Activated T-cell treated with anti-CD3 and anti-CD28 coated beads for 1 hour (primary cell): ENCODE measurements around the gene FGD4.

Source experiments
- DNase-seq: peaks from one replicate; pipeline ENCODE4 v3.0.0-alpha.2; 2020; ENCODE audit warnings: low read depth

The FGD4 gene

GRCh38 chr12:32407795-32408194, 8.4 kb downstream of the FGD4 start:
- DNase-seq: no peak

- DNase-seq: no peak
Measured at GRCh38 chr12:32413412-32413811, 14.1 kb downstream of the FGD4 start.

GRCh38 chr12:32418221-32418620, 18.9 kb downstream of the FGD4 start:
- no peak for DNase-seq

GRCh38 chr12:32418903-32419519, 19.7 kb downstream of the FGD4 start:
- DNase-seq: no peak

GRCh38 chr12:32419520-32419960, 20.2 kb downstream of the FGD4 start:
- no peak for DNase-seq

GRCh38 chr12:32420356-32420755, 21.0 kb downstream of the FGD4 start:
- DNase-seq: no peak

GRCh38 chr12:32423559-32423958, 24.2 kb downstream of the FGD4 start:
- DNase-seq: no peak

GRCh38 chr12:32431025-32431424, 31.7 kb downstream of the FGD4 start:
- DNase-seq: no peak

- DNase-seq: no peak
Measured at GRCh38 chr12:32435921-32436705, 36.8 kb downstream of the FGD4 start.

GRCh38 chr12:32437095-32437515, 37.7 kb downstream of the FGD4 start:
- DNase-seq: no peak

GRCh38 chr12:32440120-32440865, 40.9 kb downstream of the FGD4 start:
- DNase-seq: no peak

GRCh38 chr12:32443491-32443890, 44.1 kb downstream of the FGD4 start:
- DNase-seq: no peak

- DNase-seq: no peak
Measured at GRCh38 chr12:32444895-32445294, 45.5 kb downstream of the FGD4 start.

- no peak for DNase-seq
Measured at GRCh38 chr12:32445356-32445755, 46.0 kb downstream of the FGD4 start.

GRCh38 chr12:32446316-32447119, 47.2 kb downstream of the FGD4 start:
- DNase-seq: no peak

GRCh38 chr12:32448586-32448985, 49.2 kb downstream of the FGD4 start:
- DNase-seq: no peak

GRCh38 chr12:32450363-32450762, 51.0 kb downstream of the FGD4 start:
- no peak for DNase-seq

GRCh38 chr12:32450768-32451167, 51.4 kb downstream of the FGD4 start:
- DNase-seq: no peak

GRCh38 chr12:32451816-32452215, 52.5 kb downstream of the FGD4 start:
- no peak for DNase-seq

- no peak for DNase-seq
Measured at GRCh38 chr12:32454075-32454474, 54.7 kb downstream of the FGD4 start.

- DNase-seq: no peak
Measured at GRCh38 chr12:32454866-32455265, 55.5 kb downstream of the FGD4 start.

GRCh38 chr12:32455607-32456071, 56.3 kb downstream of the FGD4 start:
- no peak for DNase-seq
